ENCODE measurements around the gene PHYHIPL. TPM values are rescaled to one million over a fixed set of nuclear protein-coding genes. Genes with fewer than 3 reads are reported as not detected.

Gene PHYHIPL
- total and polyA plus RNA-seq, 2 donors (not counting 1 experiment from before 2014, with no cell fraction given): 0.02 TPM; not detected in 1

GRCh38 chr10:59143544-59143943 lies 32.9 kb upstream of the PHYHIPL start:
- Histone ChIP-seq H2AFZ (ENCODE audit: low read length) (no peak overlapping the region), H3K4me2 (ENCODE audit: extremely low read depth, insufficient read depth, low read length) (no peak overlapping the region), H3K27ac (ENCODE audit: insufficient read depth, low read length) (no peak overlapping the region)

DNA sequence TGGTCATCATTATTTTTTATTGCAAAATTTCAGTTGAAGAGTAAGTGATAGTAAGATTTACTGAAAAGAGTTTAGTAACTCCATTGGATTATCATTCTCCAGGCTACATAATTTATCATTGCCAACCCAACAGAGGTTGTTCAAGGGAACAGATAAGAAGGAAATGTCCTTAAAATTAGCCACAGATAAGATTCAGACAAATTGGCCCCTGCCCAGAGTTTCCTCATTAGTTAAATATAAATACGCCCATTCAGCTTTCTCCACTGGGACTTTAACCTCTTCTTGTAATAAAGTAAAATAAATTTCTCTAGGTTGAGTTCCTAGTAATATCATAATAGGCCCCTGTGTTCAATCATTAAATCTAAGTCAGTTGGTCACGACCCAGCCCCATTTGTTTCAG lies 27.7 kb upstream of the PHYHIPL start:
- no peak overlapping the region for H3K4me2 ChIP-seq (ENCODE audit: extremely low read depth, insufficient read depth, low read length)
- H3K4me1 ChIP-seq (ENCODE audit: control insufficient read depth, extremely low read depth, insufficient read depth, low read length): no peaks in the 10 kb centered on the region
- H3K4me3 ChIP-seq (replicated peaks in 1 of 4; ENCODE audit: control extremely low read depth in 1 of 4, insufficient read depth in 1 of 4, low read depth in 3 of 4, low read length in 4 of 4): no peak overlapping the region
- no peaks in the 10 kb centered on the region for H3K9me3 ChIP-seq (ENCODE audit: control insufficient read depth, insufficient read depth, low read depth, low read length)
- H2AFZ ChIP-seq (ENCODE audit: low read length): no peak overlapping the region
- H3K36me3 ChIP-seq (ENCODE audit: control insufficient read depth, insufficient read depth, low read length): no peaks in the 10 kb centered on the region
- no peaks in the 10 kb centered on the region for H3K79me2 ChIP-seq (ENCODE audit: control insufficient read depth, insufficient read depth, low read length)
- DNase-seq (ENCODE audit: low read depth in 2 of 2): no peak
- H3K27ac ChIP-seq (ENCODE audit: insufficient read depth, low read length): no peak overlapping the region
- H4K20me1 ChIP-seq (ENCODE audit: control insufficient read depth, extremely low read depth, insufficient read depth, low read length): no peaks in the 10 kb centered on the region
- H3K27me3 ChIP-seq (ENCODE audit: control insufficient read depth, insufficient read depth, low read length): peaks cover 2% of the 10 kb centered on the region
- H3K9ac ChIP-seq (ENCODE audit: insufficient read depth, low read length): no peak overlapping the region
- TF ChIP-seq, protein P1, sequence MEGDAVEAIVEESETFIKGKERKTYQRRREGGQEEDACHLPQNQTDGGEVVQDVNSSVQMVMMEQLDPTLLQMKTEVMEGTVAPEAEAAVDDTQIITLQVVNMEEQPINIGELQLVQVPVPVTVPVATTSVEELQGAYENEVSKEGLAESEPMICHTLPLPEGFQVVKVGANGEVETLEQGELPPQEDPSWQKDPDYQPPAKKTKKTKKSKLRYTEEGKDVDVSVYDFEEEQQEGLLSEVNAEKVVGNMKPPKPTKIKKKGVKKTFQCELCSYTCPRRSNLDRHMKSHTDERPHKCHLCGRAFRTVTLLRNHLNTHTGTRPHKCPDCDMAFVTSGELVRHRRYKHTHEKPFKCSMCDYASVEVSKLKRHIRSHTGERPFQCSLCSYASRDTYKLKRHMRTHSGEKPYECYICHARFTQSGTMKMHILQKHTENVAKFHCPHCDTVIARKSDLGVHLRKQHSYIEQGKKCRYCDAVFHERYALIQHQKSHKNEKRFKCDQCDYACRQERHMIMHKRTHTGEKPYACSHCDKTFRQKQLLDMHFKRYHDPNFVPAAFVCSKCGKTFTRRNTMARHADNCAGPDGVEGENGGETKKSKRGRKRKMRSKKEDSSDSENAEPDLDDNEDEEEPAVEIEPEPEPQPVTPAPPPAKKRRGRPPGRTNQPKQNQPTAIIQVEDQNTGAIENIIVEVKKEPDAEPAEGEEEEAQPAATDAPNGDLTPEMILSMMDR (conservative IDR thresholded peaks at IDR 0.05 in 1 of 2, IDR thresholded peaks at IDR 0.05 in 1 of 2; ENCODE audit: low read depth in 1 of 2, low read length in 2 of 2): no peak
- TF ChIP-seq EZH2 (IDR thresholded peaks at IDR 0.05; ENCODE audit: low read length, missing control alignments): no peak

More at GRCh38 chr10:59143544-59143943, 32.9 kb upstream of the PHYHIPL start:
- no peak overlapping the region for H3K4me3 ChIP-seq (replicated peaks in 1 of 4; ENCODE audit: control extremely low read depth in 1 of 4, insufficient read depth in 1 of 4, low read depth in 3 of 4, low read length in 4 of 4)
- H3K4me1 ChIP-seq (ENCODE audit: control insufficient read depth, extremely low read depth, insufficient read depth, low read length): no peaks in the 10 kb centered on the region
- no peak overlapping the region for H3K9ac ChIP-seq (ENCODE audit: insufficient read depth, low read length)
- no peak for DNase-seq (ENCODE audit: low read depth in 2 of 2)
- TF ChIP-seq, protein P1 (conservative IDR thresholded peaks at IDR 0.05 in 1 of 2, IDR thresholded peaks at IDR 0.05 in 1 of 2; ENCODE audit: low read depth in 1 of 2, low read length in 2 of 2): no peak
- TF ChIP-seq EZH2 (IDR thresholded peaks at IDR 0.05; ENCODE audit: low read length, missing control alignments): no peak
- H3K27me3 ChIP-seq (ENCODE audit: control insufficient read depth, insufficient read depth, low read length): no peaks in the 10 kb centered on the region
- no peaks in the 10 kb centered on the region for H3K9me3 ChIP-seq (ENCODE audit: control insufficient read depth, insufficient read depth, low read depth, low read length)
- H4K20me1 ChIP-seq (ENCODE audit: control insufficient read depth, extremely low read depth, insufficient read depth, low read length): no peaks in the 10 kb centered on the region
- no peaks in the 10 kb centered on the region for H3K36me3 ChIP-seq (ENCODE audit: control insufficient read depth, insufficient read depth, low read length)
- no peaks in the 10 kb centered on the region for H3K79me2 ChIP-seq (ENCODE audit: control insufficient read depth, insufficient read depth, low read length)

GRCh38 chr10:59155556-59155955 lies 20.9 kb upstream of the PHYHIPL start:
- H3K9me3 ChIP-seq (ENCODE audit: control insufficient read depth, insufficient read depth, low read depth, low read length): no peaks in the 10 kb centered on the region
- H3K27ac ChIP-seq (ENCODE audit: insufficient read depth, low read length): no peak overlapping the region
- no peak for DNase-seq (ENCODE audit: low read depth in 2 of 2)
- no peak overlapping the region for H3K9ac ChIP-seq (ENCODE audit: insufficient read depth, low read length)
- peaks cover 2% of the 10 kb centered on the region for H3K27me3 ChIP-seq (ENCODE audit: control insufficient read depth, insufficient read depth, low read length)
- no peaks in the 10 kb centered on the region for H3K79me2 ChIP-seq (ENCODE audit: control insufficient read depth, insufficient read depth, low read length)
- no peak overlapping the region for H2AFZ ChIP-seq (ENCODE audit: low read length)
- no peaks in the 10 kb centered on the region for H3K4me1 ChIP-seq (ENCODE audit: control insufficient read depth, extremely low read depth, insufficient read depth, low read length)
- H3K4me3 ChIP-seq (replicated peaks in 1 of 4; ENCODE audit: control extremely low read depth in 1 of 4, insufficient read depth in 1 of 4, low read depth in 3 of 4, low read length in 4 of 4): no peak overlapping the region
- H3K36me3 ChIP-seq (ENCODE audit: control insufficient read depth, insufficient read depth, low read length): no peaks in the 10 kb centered on the region
- no peak for TF ChIP-seq EZH2 (IDR thresholded peaks at IDR 0.05; ENCODE audit: low read length, missing control alignments)
- TF ChIP-seq, protein P1 (conservative IDR thresholded peaks at IDR 0.05 in 1 of 2, IDR thresholded peaks at IDR 0.05 in 1 of 2; ENCODE audit: low read depth in 1 of 2, low read length in 2 of 2): no peak
- H3K4me2 ChIP-seq (ENCODE audit: extremely low read depth, insufficient read depth, low read length): no peak overlapping the region
- H4K20me1 ChIP-seq (ENCODE audit: control insufficient read depth, extremely low read depth, insufficient read depth, low read length): no peaks in the 10 kb centered on the region

Measured in fibroblast of lung (primary cell).